Measurements from ENCODE around the gene METTL1.
A peak's percentile ranks its signal among the peaks of the same experiment; 100 is the strongest.

The METTL1 gene

GRCh38 chr12:57726884-57727757 lies 44.8 kb downstream of the METTL1 start:
- no peak for TF ChIP-seq CTCF (IDR thresholded peaks at IDR 0.05)

GRCh38 chr12:57726151-57726883 lies 45.6 kb downstream of the METTL1 start:
- peak; percentile 86 for TF ChIP-seq CTCF (IDR thresholded peaks at IDR 0.05)

- no peak for TF ChIP-seq CTCF (IDR thresholded peaks at IDR 0.05)
These were observed 46.1 kb downstream of the METTL1 start for GRCh38 chr12:57725851-57726150.

GRCh38 chr12:57724936-57725740 lies 46.8 kb downstream of the METTL1 start:
- no peak for TF ChIP-seq CTCF (IDR thresholded peaks at IDR 0.05)

- TF ChIP-seq CTCF (IDR thresholded peaks at IDR 0.05): no peak
These were observed 47.6 kb downstream of the METTL1 start for GRCh38 chr12:57724003-57724935.

GRCh38 chr12:57723630-57723962 lies 48.3 kb downstream of the METTL1 start:
- TF ChIP-seq CTCF (IDR thresholded peaks at IDR 0.05): no peak
